ENCODE measurements around the gene ARHGAP18.
"Not testable (repeated sequence)": the region's sequence is repeated elsewhere in the genome, so short reads cannot be mapped to it uniquely, and the experiment has no call there.

- TF ChIP-seq, protein P1, sequence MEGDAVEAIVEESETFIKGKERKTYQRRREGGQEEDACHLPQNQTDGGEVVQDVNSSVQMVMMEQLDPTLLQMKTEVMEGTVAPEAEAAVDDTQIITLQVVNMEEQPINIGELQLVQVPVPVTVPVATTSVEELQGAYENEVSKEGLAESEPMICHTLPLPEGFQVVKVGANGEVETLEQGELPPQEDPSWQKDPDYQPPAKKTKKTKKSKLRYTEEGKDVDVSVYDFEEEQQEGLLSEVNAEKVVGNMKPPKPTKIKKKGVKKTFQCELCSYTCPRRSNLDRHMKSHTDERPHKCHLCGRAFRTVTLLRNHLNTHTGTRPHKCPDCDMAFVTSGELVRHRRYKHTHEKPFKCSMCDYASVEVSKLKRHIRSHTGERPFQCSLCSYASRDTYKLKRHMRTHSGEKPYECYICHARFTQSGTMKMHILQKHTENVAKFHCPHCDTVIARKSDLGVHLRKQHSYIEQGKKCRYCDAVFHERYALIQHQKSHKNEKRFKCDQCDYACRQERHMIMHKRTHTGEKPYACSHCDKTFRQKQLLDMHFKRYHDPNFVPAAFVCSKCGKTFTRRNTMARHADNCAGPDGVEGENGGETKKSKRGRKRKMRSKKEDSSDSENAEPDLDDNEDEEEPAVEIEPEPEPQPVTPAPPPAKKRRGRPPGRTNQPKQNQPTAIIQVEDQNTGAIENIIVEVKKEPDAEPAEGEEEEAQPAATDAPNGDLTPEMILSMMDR (IDR thresholded peaks at IDR 0.05): not testable (repeated sequence)
- not testable (repeated sequence) for TF ChIP-seq EZH2phosphoT487, EZH2 (IDR thresholded peaks at IDR 0.05)
These were observed 135.4 kb downstream of the ARHGAP18 start for GRCh38 chr6:129574605-129575004.

Measured in neural progenitor cell (in vitro differentiated cells).